Duodenal mucosa (tissue), 2 donors: ENCODE measurements around the gene RASAL2.
"Not testable (repeated sequence)": the region's sequence is repeated elsewhere in the genome, so short reads cannot be mapped to it uniquely, and the experiment has no call there.

Experiments used
- H3K27ac ChIP-seq: one replicate; pipeline ENCODE4 v1.7.0; 2013; ENCODE audit warnings: low read depth, low read length
- H3K27me3 ChIP-seq, 2 donors: one replicate each; pipeline ENCODE4 v1.7.0; 2013; ENCODE audit warnings: low read length in 2 of 2, control low read depth in 1 of 2; ENCODE audit not compliant: insufficient read depth in 2 of 2, control insufficient read depth in 1 of 2
- H3K36me3 ChIP-seq, 2 donors: one replicate each; pipeline ENCODE4 v1.7.0; 2013; ENCODE audit warnings: low read length in 2 of 2, control low read depth in 1 of 2; ENCODE audit not compliant: insufficient read depth in 2 of 2, control insufficient read depth in 1 of 2
- H3K4me1 ChIP-seq, 2 donors: one replicate each; pipeline ENCODE4 v1.7.0; 2013; ENCODE audit warnings: low read length in 2 of 2, control low read depth in 1 of 2; ENCODE audit not compliant: insufficient read depth in 2 of 2, control insufficient read depth in 1 of 2
- H3K4me3 ChIP-seq, 2 donors: one replicate each; pipeline ENCODE4 v1.7.0; 2013; ENCODE audit warnings: low read length in 2 of 2, low read depth in 1 of 2
- H3K9ac ChIP-seq, 2 donors: one replicate each; pipeline ENCODE4 v1.7.0; 2013; ENCODE audit warnings: low read length in 2 of 2, low read depth in 1 of 2
- H3K9me3 ChIP-seq, 2 donors: one replicate each; pipeline ENCODE4 v1.7.0; 2013; ENCODE audit warnings: low read length in 2 of 2, control low read depth in 1 of 2; ENCODE audit not compliant: control insufficient read depth in 1 of 2

The RASAL2 gene

GRCh38 chr1:178388418-178389145 is 294.7 kb downstream of the RASAL2 start:
- H3K27me3 ChIP-seq = no peaks in the 10 kb centered on the region
- peaks cover 0 to 8% of the 10 kb centered on the region in 2 donors for H3K4me1 ChIP-seq
- no peak overlapping the region for H3K9ac ChIP-seq
- H3K4me3 ChIP-seq = no peak overlapping the region
- H3K27ac ChIP-seq = no peak overlapping the region
- no peaks in the 10 kb centered on the region for H3K36me3 ChIP-seq
- H3K9me3 ChIP-seq = no peaks in the 10 kb centered on the region

GRCh38 chr1:178389441-178389840 is 295.5 kb downstream of the RASAL2 start:
- Histone ChIP-seq H3K9me3 (no peaks in the 10 kb centered on the region), H3K9ac (no peak overlapping the region), H3K27ac (no peak overlapping the region), H3K4me1 (peaks cover 0 to 8% of the 10 kb centered on the region in 2 donors), H3K4me3 (no peak overlapping the region), H3K27me3 (no peaks in the 10 kb centered on the region), H3K36me3 (no peaks in the 10 kb centered on the region)

- H3K4me3 ChIP-seq, H3K4me1 ChIP-seq, H3K27ac ChIP-seq, H3K27me3 ChIP-seq, H3K36me3 ChIP-seq, H3K9me3 ChIP-seq, H3K9ac ChIP-seq: not testable (repeated sequence)
These were observed 296.4 kb downstream of the RASAL2 start for GRCh38 chr1:178390280-178390679.

DNA sequence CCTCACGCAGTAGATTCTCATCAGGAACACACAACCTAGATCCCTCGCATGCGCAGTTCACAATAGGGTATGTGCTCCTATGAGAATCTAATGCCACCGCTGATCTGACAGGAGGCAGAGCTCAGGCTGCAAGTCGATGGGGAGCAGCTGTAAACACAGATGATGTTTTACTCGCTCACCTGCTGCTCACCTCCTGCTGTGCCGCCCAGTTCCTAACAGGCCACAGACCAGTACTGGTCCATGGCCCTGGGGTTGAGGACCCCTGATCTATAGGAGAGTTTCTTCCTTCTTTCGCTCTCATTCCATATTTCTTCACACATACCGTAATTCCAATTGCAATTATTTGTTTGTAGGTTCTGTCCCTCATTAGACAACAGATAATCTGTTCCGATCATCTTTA is 299.5 kb downstream of the RASAL2 start:
- Histone ChIP-seq H3K27me3 (no peaks in the 10 kb centered on the region), H3K4me3 (no peak overlapping the region), H3K36me3 (no peaks in the 10 kb centered on the region), H3K27ac (no peak overlapping the region), H3K4me1 (peaks cover 0 to 8% of the 10 kb centered on the region in 2 donors), H3K9ac (no peak overlapping the region), H3K9me3 (no peaks in the 10 kb centered on the region)

- Histone ChIP-seq H3K4me1 (no peaks in the 10 kb centered on the region), H3K27me3 (no peaks in the 10 kb centered on the region), H3K36me3 (no peaks in the 10 kb centered on the region), H3K4me3 (no peak overlapping the region), H3K9me3 (no peaks in the 10 kb centered on the region), H3K27ac (no peak overlapping the region), H3K9ac (no peak overlapping the region)
These were observed 302.9 kb downstream of the RASAL2 start for GRCh38 chr1:178396789-178397188.

GRCh38 chr1:178397678-178398077 is 303.8 kb downstream of the RASAL2 start:
- Histone ChIP-seq H3K4me1 (no peaks in the 10 kb centered on the region), H3K27me3 (no peaks in the 10 kb centered on the region), H3K9me3 (no peaks in the 10 kb centered on the region), H3K9ac (no peak overlapping the region), H3K4me3 (no peak overlapping the region), H3K36me3 (no peaks in the 10 kb centered on the region), H3K27ac (no peak overlapping the region)

GRCh38 chr1:178399177-178399728 is 305.3 kb downstream of the RASAL2 start:
- Histone ChIP-seq H3K4me3 (no peak overlapping the region), H3K27me3 (no peaks in the 10 kb centered on the region), H3K9me3 (no peaks in the 10 kb centered on the region), H3K9ac (no peak overlapping the region), H3K4me1 (no peaks in the 10 kb centered on the region), H3K36me3 (no peaks in the 10 kb centered on the region), H3K27ac (no peak overlapping the region)

DNA sequence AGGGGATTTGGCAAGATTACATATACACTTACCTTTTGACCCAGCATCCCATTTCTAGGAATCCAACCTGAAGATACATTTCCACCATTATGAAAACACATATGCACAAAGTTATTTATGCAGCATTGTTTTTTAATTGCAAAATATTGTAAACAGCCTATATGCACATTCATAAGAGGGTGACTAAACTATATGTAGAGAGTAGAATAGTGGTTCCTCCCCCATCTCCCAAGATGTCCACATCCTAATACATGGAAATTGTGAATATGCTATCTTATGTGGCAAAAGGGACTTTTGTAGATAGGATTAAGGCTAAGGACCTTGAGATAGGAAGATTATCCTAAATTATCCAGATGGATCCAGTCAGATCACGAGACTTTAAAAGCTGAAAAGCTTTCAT is 311.2 kb downstream of the RASAL2 start:
- no peaks in the 10 kb centered on the region for H3K9me3 ChIP-seq
- no peak overlapping the region for H3K4me3 ChIP-seq
- no peak overlapping the region for H3K9ac ChIP-seq
- no peaks in the 10 kb centered on the region for H3K4me1 ChIP-seq
- no peak overlapping the region for H3K27ac ChIP-seq
- no peaks in the 10 kb centered on the region for H3K36me3 ChIP-seq
- H3K27me3 ChIP-seq = no peaks in the 10 kb centered on the region

DNA sequence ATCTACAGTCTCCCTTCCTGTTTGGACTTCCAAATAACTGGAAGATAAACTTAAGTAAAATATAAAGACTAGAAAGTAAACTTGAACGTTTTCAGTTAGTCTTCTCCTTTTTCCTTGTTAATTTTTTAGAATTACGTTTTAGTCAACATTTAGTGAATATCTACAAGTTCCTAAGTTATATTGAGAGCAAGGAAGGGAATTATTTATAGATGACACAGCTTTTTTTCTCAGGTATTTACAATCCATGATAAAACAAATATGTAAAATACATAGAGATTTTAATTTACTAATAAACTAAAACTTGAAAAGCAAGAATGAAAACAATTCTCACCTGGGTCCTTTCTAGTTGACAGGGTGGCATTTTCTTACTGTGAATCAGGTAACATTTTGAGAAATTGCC is 313.3 kb downstream of the RASAL2 start:
- Histone ChIP-seq H3K9me3 (no peaks in the 10 kb centered on the region), H3K4me3 (no peak overlapping the region), H3K4me1 (no peaks in the 10 kb centered on the region), H3K27ac (no peak overlapping the region), H3K9ac (no peak overlapping the region), H3K36me3 (no peaks in the 10 kb centered on the region), H3K27me3 (no peaks in the 10 kb centered on the region)

- Histone ChIP-seq H3K9ac (no peak overlapping the region), H3K27me3 (no peaks in the 10 kb centered on the region), H3K36me3 (no peaks in the 10 kb centered on the region), H3K27ac (no peak overlapping the region), H3K4me3 (no peak overlapping the region), H3K9me3 (no peaks in the 10 kb centered on the region), H3K4me1 (no peaks in the 10 kb centered on the region)
These were observed 313.8 kb downstream of the RASAL2 start for GRCh38 chr1:178407655-178408054.
